ENCODE data around the gene MEG3. TPM values are rescaled to one million over a fixed set of nuclear protein-coding genes. Genes with fewer than 3 reads are reported as not detected.

The MEG3 gene
- total RNA-seq, 3 donors from 2014 or later (not counting 1 experiment from before 2014, with no cell fraction given), result 1.0 to 6.6 (median 1.9) TPM

GRCh38 chr14:100802179-100802578 is 23.7 kb upstream of the MEG3 start:
- 91% methylated on average over 7 of the region's 7 CpGs for WGBS (ENCODE audit: insufficient coverage)
- H3K27ac ChIP-seq (ENCODE audit: low read length), result no peak overlapping the region
- H3K27ac Mint-ChIP-seq, result no peak overlapping the region
- H3K4me3 ChIP-seq (ENCODE audit: low read length), result no peak overlapping the region
- no peaks in the 10 kb centered on the region for H3K36me3 ChIP-seq (ENCODE audit: control insufficient read depth, insufficient read depth, low read length)
- no peak for TF ChIP-seq CTCF (IDR thresholded peaks at IDR 0.05)
- no peak overlapping the region for H3K4me3 Mint-ChIP-seq
- H3K9me3 ChIP-seq (ENCODE audit: control insufficient read depth, insufficient read depth, low read length), result no peaks in the 10 kb centered on the region
- H3K4me1 Mint-ChIP-seq, result peaks cover 4 to 10% of the 10 kb centered on the region in 2 donors
- intact Hi-C loops (cut with micrococcal nuclease), result no loop called here
- no peaks in the 10 kb centered on the region for H3K9me3 Mint-ChIP-seq
- no peak for ATAC-seq
- no peaks in the 10 kb centered on the region for H3K4me1 ChIP-seq (ENCODE audit: control insufficient read depth, insufficient read depth, low read length)
- H3K27me3 Mint-ChIP-seq (ENCODE audit: low read depth in 2 of 2), result peaks cover 3 to 14% of the 10 kb centered on the region in 2 donors
- no peaks in the 10 kb centered on the region for H3K27me3 ChIP-seq (ENCODE audit: control insufficient read depth, insufficient read depth, low read length)
- DNase-seq, result no peak
- no peaks in the 10 kb centered on the region for H3K36me3 Mint-ChIP-seq

- H3K36me3 ChIP-seq (ENCODE audit: control insufficient read depth, insufficient read depth, low read length), result no peaks in the 10 kb centered on the region
- no peak overlapping the region for H3K4me3 ChIP-seq (ENCODE audit: low read length)
- intact Hi-C loops (cut with micrococcal nuclease), result no loop called here
- Mint-ChIP-seq H3K4me1 (peaks cover 4 to 10% of the 10 kb centered on the region in 2 donors), H3K27me3 (ENCODE audit: low read depth in 2 of 2) (peaks cover 3 to 14% of the 10 kb centered on the region in 2 donors), H3K27ac (no peak overlapping the region), H3K9me3 (no peaks in the 10 kb centered on the region), H3K4me3 (no peak overlapping the region), H3K36me3 (no peaks in the 10 kb centered on the region)
- no peak for ATAC-seq
- no peak for TF ChIP-seq CTCF (IDR thresholded peaks at IDR 0.05)
- 84% methylated on average over 5 of the region's 5 CpGs for WGBS (ENCODE audit: insufficient coverage)
- no peaks in the 10 kb centered on the region for H3K9me3 ChIP-seq (ENCODE audit: control insufficient read depth, insufficient read depth, low read length)
- no peaks in the 10 kb centered on the region for H3K4me1 ChIP-seq (ENCODE audit: control insufficient read depth, insufficient read depth, low read length)
- H3K27me3 ChIP-seq (ENCODE audit: control insufficient read depth, insufficient read depth, low read length), result no peaks in the 10 kb centered on the region
- DNase-seq, result no peak
- H3K27ac ChIP-seq (ENCODE audit: low read length), result no peak overlapping the region
Observed at GRCh38 chr14:100802766-100803165, 23.2 kb upstream of the MEG3 start.

- DNase-seq (no peak), ATAC-seq (no peak)
- WGBS (ENCODE audit: insufficient coverage), result 85% methylated on average over 7 of the region's 8 CpGs
- Mint-ChIP-seq H3K27me3 (ENCODE audit: low read depth in 2 of 2) (peaks cover 3 to 14% of the 10 kb centered on the region in 2 donors), H3K4me3 (no peak overlapping the region), H3K4me1 (peaks cover 4 to 10% of the 10 kb centered on the region in 2 donors), H3K9me3 (no peaks in the 10 kb centered on the region), H3K27ac (no peak overlapping the region), H3K36me3 (no peaks in the 10 kb centered on the region)
- Histone ChIP-seq H3K27ac (ENCODE audit: low read length) (no peak overlapping the region), H3K4me3 (ENCODE audit: low read length) (no peak overlapping the region), H3K4me1 (ENCODE audit: control insufficient read depth, insufficient read depth, low read length) (no peaks in the 10 kb centered on the region), H3K9me3 (ENCODE audit: control insufficient read depth, insufficient read depth, low read length) (peaks cover under 1% of the 10 kb centered on the region), H3K36me3 (ENCODE audit: control insufficient read depth, insufficient read depth, low read length) (no peaks in the 10 kb centered on the region), H3K27me3 (ENCODE audit: control insufficient read depth, insufficient read depth, low read length) (no peaks in the 10 kb centered on the region)
- no peak for TF ChIP-seq CTCF (IDR thresholded peaks at IDR 0.05)
- intact Hi-C loops (cut with micrococcal nuclease), result no loop called here
Observed at GRCh38 chr14:100803226-100803625, 22.7 kb upstream of the MEG3 start.

- no peaks in the 10 kb centered on the region for H3K36me3 Mint-ChIP-seq
- Histone ChIP-seq H3K4me1 (ENCODE audit: control insufficient read depth, insufficient read depth, low read length) (no peaks in the 10 kb centered on the region), H3K4me3 (ENCODE audit: low read length) (no peak overlapping the region), H3K36me3 (ENCODE audit: control insufficient read depth, insufficient read depth, low read length) (no peaks in the 10 kb centered on the region), H3K27me3 (ENCODE audit: control insufficient read depth, insufficient read depth, low read length) (no peaks in the 10 kb centered on the region), H3K9me3 (ENCODE audit: control insufficient read depth, insufficient read depth, low read length) (peaks cover 5% of the 10 kb centered on the region), H3K27ac (ENCODE audit: low read length) (no peak overlapping the region)
- H3K4me1 Mint-ChIP-seq, result peaks cover 4 to 10% of the 10 kb centered on the region in 2 donors
- intact Hi-C loops (cut with micrococcal nuclease), result no loop called here
- H3K9me3 Mint-ChIP-seq, result no peaks in the 10 kb centered on the region
- no peak for TF ChIP-seq CTCF (IDR thresholded peaks at IDR 0.05)
- ATAC-seq, result no peak
- no peak for DNase-seq
- no peak overlapping the region for H3K27ac Mint-ChIP-seq
- H3K4me3 Mint-ChIP-seq, result no peak overlapping the region
- peaks cover 3 to 14% of the 10 kb centered on the region in 2 donors for H3K27me3 Mint-ChIP-seq (ENCODE audit: low read depth in 2 of 2)
- 91% methylated on average over 14 of the region's 14 CpGs for WGBS (ENCODE audit: insufficient coverage)
Observed at GRCh38 chr14:100803676-100804075, 22.2 kb upstream of the MEG3 start.

Data from natural killer cell (primary cell).